ENCODE results near the gene SPATA16. TPM values are rescaled to one million over a fixed set of nuclear protein-coding genes. Genes with fewer than 3 reads are reported as not detected.

The SPATA16 gene
- total RNA-seq, 4 donors from 2014 or later = not detected

GRCh38 chr3:173065543-173065981, 75.5 kb downstream of the SPATA16 start:
- H3K4me3 ChIP-seq = no peak overlapping the region
- no peak for DNase-seq (ENCODE audit: low spot score in 2 of 2)
- no peaks in the 10 kb centered on the region for H3K4me1 ChIP-seq
- H3K27ac ChIP-seq = no peak overlapping the region
- H3K9me3 ChIP-seq = no peaks in the 10 kb centered on the region
- H3K36me3 ChIP-seq = no peaks in the 10 kb centered on the region
- 34% methylated on average over 3 of the region's 3 CpGs for WGBS
- TF ChIP-seq EP300 (IDR thresholded peaks at IDR 0.05) = no peak
- H3K27me3 ChIP-seq = no peaks in the 10 kb centered on the region

- Histone ChIP-seq H3K4me3 (no peak overlapping the region), H3K36me3 (no peaks in the 10 kb centered on the region), H3K27me3 (no peaks in the 10 kb centered on the region), H3K27ac (no peak overlapping the region), H3K4me1 (no peaks in the 10 kb centered on the region), H3K9me3 (no peaks in the 10 kb centered on the region)
- TF ChIP-seq EP300 (IDR thresholded peaks at IDR 0.05) (no peak), CTCF (IDR thresholded peaks at IDR 0.05) (no peak), POLR2AphosphoS5 (IDR thresholded peaks at IDR 0.05) (no peak)
- 88% methylated on average over 1 of the region's 1 CpG for WGBS
- DNase-seq (ENCODE audit: low spot score in 2 of 2) = no peak
These were observed 76.4 kb downstream of the SPATA16 start for GRCh38 chr3:173064631-173065030.

GRCh38 chr3:173058229-173058628, 82.8 kb downstream of the SPATA16 start:
- Histone ChIP-seq H3K27me3 (no peaks in the 10 kb centered on the region), H3K4me1 (no peaks in the 10 kb centered on the region), H3K4me3 (no peak overlapping the region), H3K36me3 (no peaks in the 10 kb centered on the region), H3K27ac (no peak overlapping the region), H3K9me3 (no peaks in the 10 kb centered on the region)
- TF ChIP-seq POLR2AphosphoS5 (IDR thresholded peaks at IDR 0.05) = no peak
- no peak for TF ChIP-seq EP300 (IDR thresholded peaks at IDR 0.05)
- 92% methylated on average over 2 of the region's 2 CpGs for WGBS
- no peak for DNase-seq (ENCODE audit: low spot score in 2 of 2)

- H3K4me1 ChIP-seq = no peaks in the 10 kb centered on the region
- TF ChIP-seq CTCF (IDR thresholded peaks at IDR 0.05) = no peak
- TF ChIP-seq EP300 (IDR thresholded peaks at IDR 0.05) = no peak
- no peak for TF ChIP-seq POLR2A (IDR thresholded peaks at IDR 0.05)
- no peak for TF ChIP-seq POLR2AphosphoS5 (IDR thresholded peaks at IDR 0.05)
- WGBS = 47% methylated on average over 2 of the region's 2 CpGs
- H3K4me3 ChIP-seq = no peak overlapping the region
- no peaks in the 10 kb centered on the region for H3K9me3 ChIP-seq
- DNase-seq (ENCODE audit: low spot score in 2 of 2) = no peak
- no peaks in the 10 kb centered on the region for H3K27me3 ChIP-seq
- H3K27ac ChIP-seq = no peak overlapping the region
- no peaks in the 10 kb centered on the region for H3K36me3 ChIP-seq
These were observed 85.7 kb downstream of the SPATA16 start for GRCh38 chr3:173055228-173055933.

- Histone ChIP-seq H3K27ac (no peak overlapping the region), H3K4me1 (no peaks in the 10 kb centered on the region), H3K27me3 (no peaks in the 10 kb centered on the region), H3K36me3 (no peaks in the 10 kb centered on the region), H3K4me3 (no peak overlapping the region), H3K9me3 (no peaks in the 10 kb centered on the region)
- no peak for TF ChIP-seq EP300 (IDR thresholded peaks at IDR 0.05)
- TF ChIP-seq POLR2AphosphoS5 (IDR thresholded peaks at IDR 0.05) = no peak
- TF ChIP-seq POLR2A (IDR thresholded peaks at IDR 0.05) = no peak
- TF ChIP-seq CTCF (IDR thresholded peaks at IDR 0.05) = no peak
- WGBS = 62% methylated on average over 2 of the region's 2 CpGs
- no peak for DNase-seq (ENCODE audit: low spot score in 2 of 2)
These were observed 91.7 kb downstream of the SPATA16 start for GRCh38 chr3:173049360-173049759.

- no peak for DNase-seq (ENCODE audit: low spot score in 2 of 2)
These were observed 95.2 kb downstream of the SPATA16 start for GRCh38 chr3:173045770-173046382.

More at GRCh38 chr3:173045770-173046382, 95.2 kb downstream of the SPATA16 start:
- Histone ChIP-seq H3K4me1 (no peaks in the 10 kb centered on the region), H3K4me3 (no peak overlapping the region), H3K9me3 (no peaks in the 10 kb centered on the region), H3K36me3 (no peaks in the 10 kb centered on the region), H3K27ac (no peak overlapping the region), H3K27me3 (no peaks in the 10 kb centered on the region)
- WGBS = 70% methylated on average over 2 of the region's 2 CpGs
- TF ChIP-seq POLR2A (IDR thresholded peaks at IDR 0.05) (no peak), CTCF (IDR thresholded peaks at IDR 0.05) (no peak), EP300 (IDR thresholded peaks at IDR 0.05) (no peak), POLR2AphosphoS5 (IDR thresholded peaks at IDR 0.05) (no peak)

Data from suprapubic skin (tissue), 4 donors.